GM12878 (cell line): Measurements from ENCODE around the gene PDS5A.

Source experiments
- BMI1 ChIP-seq: fragments of 450-650 bp; IDR thresholded peaks from 2 replicates; pipeline ENCODE4 v1.6.1; 2016; ENCODE audit warnings: mild to moderate bottlenecking, moderate library complexity, borderline replicate concordance
- CTCF ChIP-seq, 3 experiments: IDR thresholded peaks in 2 of 3; conservative IDR thresholded peaks in 1 of 3; 2 replicates each; pipeline ENCODE4 v1.5.1; 2011; ENCODE audit warnings: low read depth in 3 of 3, low read length in 3 of 3, mild to moderate bottlenecking in 3 of 3, control low read depth in 2 of 3, moderate library complexity in 2 of 3, inconsistent platforms in 1 of 3, mixed read lengths in 1 of 3; ENCODE audit not compliant: control insufficient read depth in 2 of 3, insufficient read depth in 1 of 3; ENCODE audit errors: extremely low read depth in 1 of 3
- TF ChIP-seq, protein P1 (sequence below): IDR thresholded peaks from 2 replicates; pipeline ENCODE4 v1.6.1; 2011; ENCODE audit warnings: low read depth, mild to moderate bottlenecking, low read length, moderate library complexity, borderline replicate concordance; ENCODE audit errors: extremely low read depth

DNA sequence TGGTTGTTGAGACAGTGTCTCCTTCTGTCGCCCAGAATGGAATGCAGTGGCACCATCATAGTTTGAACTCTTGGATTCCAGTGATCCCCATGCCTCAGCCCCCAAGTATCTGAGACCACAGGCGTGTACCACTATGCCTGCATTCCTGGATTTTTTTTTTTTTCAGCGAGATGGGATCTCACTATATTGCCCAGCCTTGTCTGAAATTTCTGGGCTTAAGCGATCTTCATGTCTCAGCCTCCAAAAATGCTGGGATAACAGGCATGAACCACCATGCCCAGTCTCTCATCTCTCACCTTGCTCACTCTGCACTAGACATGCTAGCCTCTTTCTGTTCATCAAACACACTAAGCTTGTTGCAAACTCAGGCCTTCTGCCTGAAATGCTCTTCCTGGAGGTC lies 175.7 kb downstream of the PDS5A start:
- no peak for TF ChIP-seq BMI1
- TF ChIP-seq, protein P1, sequence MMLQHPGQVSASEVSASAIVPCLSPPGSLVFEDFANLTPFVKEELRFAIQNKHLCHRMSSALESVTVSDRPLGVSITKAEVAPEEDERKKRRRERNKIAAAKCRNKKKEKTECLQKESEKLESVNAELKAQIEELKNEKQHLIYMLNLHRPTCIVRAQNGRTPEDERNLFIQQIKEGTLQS: no peak
- TF ChIP-seq CTCF (IDR thresholded peaks at IDR 0.05 in 2 of 3, conservative IDR thresholded peaks at IDR 0.05 in 1 of 3; ENCODE audit: control insufficient read depth in 2 of 3, extremely low read depth in 1 of 3, insufficient read depth in 1 of 3, low read depth in 3 of 3, low read length in 3 of 3): no peak
